K562 (cell line): ENCODE data around the gene GALNT5.

Experiments
- BRF1 ChIP-seq: IDR thresholded peaks from 3 replicates; pipeline ENCODE4 v1.6.1; 2011; ENCODE audit warnings: borderline replicate concordance, mild to moderate bottlenecking; ENCODE audit not compliant: insufficient read length; ENCODE audit errors: extremely low read depth
- CTCF ChIP-seq, 3 experiments: IDR thresholded peaks in 2 of 3; conservative IDR thresholded peaks in 1 of 3; 2 replicates each; pipeline ENCODE4 v1.5.1; 2011 to 2012; ENCODE audit warnings: low read length in 3 of 3, mild to moderate bottlenecking in 3 of 3, control low read depth in 2 of 3, improper control_type of control experiment in 1 of 3, inconsistent platforms in 1 of 3, low read depth in 1 of 3, mixed read lengths in 1 of 3, moderate library complexity in 1 of 3; ENCODE audit not compliant: insufficient read depth in 2 of 3
- DNMT1 ChIP-seq: fragments of 450-650 bp; IDR thresholded peaks from 2 replicates; pipeline ENCODE4 v1.6.1; 2016; ENCODE audit warnings: antibody characterized with exemption, mild to moderate bottlenecking
- FOXJ2 ChIP-seq: fragments of 200-800 bp; sonication (Bioruptor generic); IDR thresholded peaks from 2 replicates; pipeline ENCODE4 v1.6.1; 2016; ENCODE audit warnings: missing genetic modification characterization, missing compliant biosample characterization
- HNRNPK ChIP-seq: fragments of 200-400 bp; formaldehyde crosslinking; IDR thresholded peaks from one replicate; pipeline ENCODE4 v1.6.1; 2018; ENCODE audit warnings: mild to moderate bottlenecking, low read depth, low read length; ENCODE audit not compliant: poor library complexity, severe bottlenecking
- JUND ChIP-seq, 2 experiments: IDR thresholded peaks; 2 replicates in 1 of 2; 3 replicates in 1 of 2; pipeline ENCODE4 v1.6.1; 2011; ENCODE audit warnings: borderline replicate concordance in 2 of 2, low read depth in 2 of 2, low read length in 2 of 2, improper control_type of control experiment in 1 of 2, missing biosample characterization in 1 of 2, missing genetic modification characterization in 1 of 2, missing genetic modification reagents in 1 of 2
- PML ChIP-seq: IDR thresholded peaks from 2 replicates; pipeline ENCODE4 v1.6.1; 2012; ENCODE audit warnings: low read length, inconsistent platforms

DNA sequence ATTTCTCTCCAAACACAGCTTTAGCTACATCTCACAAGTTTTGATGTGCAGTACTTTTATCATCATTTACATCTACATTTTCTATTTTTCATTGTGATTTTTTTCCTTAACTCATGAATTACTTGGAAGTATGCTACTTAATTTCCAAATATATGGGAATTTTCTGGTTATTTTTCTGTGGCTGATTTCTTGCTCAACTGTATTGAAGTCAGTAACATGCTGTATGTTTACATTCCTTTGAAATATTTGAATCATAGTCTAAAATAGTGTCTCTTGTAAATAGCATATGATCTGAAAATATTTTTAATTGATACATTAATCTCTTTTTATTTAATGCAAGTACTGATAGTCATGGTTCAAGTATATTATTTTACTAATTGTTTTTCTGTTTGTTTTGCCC is 26.0 kb upstream of the GALNT5 start:
- TF ChIP-seq PML = no peak
- TF ChIP-seq HNRNPK = no peak
- no peak for TF ChIP-seq JUND (IDR thresholded peaks at IDR 0.05; ENCODE audit: borderline replicate concordance, low read depth, low read length)
- no peak for TF ChIP-seq JUND (tag; IDR thresholded peaks at IDR 0.05; ENCODE audit: borderline replicate concordance, low read depth, low read length)
- TF ChIP-seq DNMT1 = no peak
- TF ChIP-seq CTCF (IDR thresholded peaks at IDR 0.05 in 2 of 3, conservative IDR thresholded peaks at IDR 0.05 in 1 of 3; ENCODE audit: insufficient read depth in 2 of 3, low read depth in 1 of 3, low read length in 3 of 3) = no peak
- TF ChIP-seq FOXJ2 (tag) = no peak
- no peak for TF ChIP-seq BRF1
